DOHH2 (cell line): ENCODE measurements around the gene TLK1.

Experiments used
- H3F3A ChIP-seq: fragments of 200-600 bp; sonication (generic), shearing (Covaris generic); 2 replicates; pipeline ENCODE4 v1.6.0; 2016; ENCODE audit warnings: antibody characterized with exemption, mild to moderate bottlenecking; ENCODE audit not compliant: control insufficient read depth, insufficient read depth
- H3K27ac ChIP-seq: fragments of 200-600 bp; sonication (generic); 2 replicates; pipeline ENCODE4 v1.5.1; 2014; ENCODE audit warnings: low read depth, mild to moderate bottlenecking, low read length, moderate library complexity
- H3K27me3 ChIP-seq: fragments of 200-600 bp; sonication (generic); 2 replicates; pipeline ENCODE4 v1.6.1; 2014; ENCODE audit warnings: mild to moderate bottlenecking, low read length, mixed read lengths; ENCODE audit not compliant: control insufficient read depth
- H3K36me3 ChIP-seq: fragments of 200-600 bp; sonication (generic); 2 replicates; pipeline ENCODE4 v1.6.1; 2014; ENCODE audit warnings: mild to moderate bottlenecking, low read length, moderate library complexity, mixed read lengths; ENCODE audit not compliant: control insufficient read depth
- H3K4me1 ChIP-seq: fragments of 200-600 bp; sonication (generic); 2 replicates; pipeline ENCODE4 v1.6.1; 2014; ENCODE audit warnings: mild to moderate bottlenecking, low read length, mixed read lengths; ENCODE audit not compliant: control insufficient read depth
- H3K4me2 ChIP-seq: fragments of 200-600 bp; sonication (generic); 2 replicates; pipeline ENCODE4 v1.6.0; 2014; ENCODE audit warnings: mild to moderate bottlenecking, low read length, moderate library complexity
- H3K4me3 ChIP-seq: fragments of 200-600 bp; sonication (generic); 2 replicates; pipeline ENCODE4 v1.5.1; 2014; ENCODE audit warnings: mild to moderate bottlenecking, low read length, mixed read lengths
- H3K79me2 ChIP-seq: fragments of 200-600 bp; sonication (generic); 2 replicates; pipeline ENCODE4 v1.6.1; 2014; ENCODE audit warnings: mild to moderate bottlenecking, low read length, mixed read lengths; ENCODE audit not compliant: control insufficient read depth
- H3K9me2 ChIP-seq: fragments of 200-600 bp; sonication (generic); replicated peaks from 2 replicates; pipeline ENCODE4 v1.6.1; 2014; ENCODE audit warnings: mild to moderate bottlenecking, low read length, mixed read lengths; ENCODE audit not compliant: control insufficient read depth
- H3K9me3 ChIP-seq: fragments of 200-600 bp; sonication (generic); 2 replicates; pipeline ENCODE4 v1.6.1; 2014; ENCODE audit warnings: antibody characterized with exemption, low read length, mixed read lengths; ENCODE audit not compliant: control insufficient read depth, insufficient read depth
- H4K20me1 ChIP-seq: fragments of 200-600 bp; sonication (generic); 2 replicates; pipeline ENCODE4 v1.6.0; 2014; ENCODE audit warnings: low read depth, mild to moderate bottlenecking, antibody characterized with exemption, low read length, moderate library complexity; ENCODE audit not compliant: control insufficient read depth, insufficient read depth
- EZH2phosphoT487 ChIP-seq: fragments of 200-600 bp; sonication (generic); IDR thresholded peaks from 2 replicates; pipeline ENCODE4 v1.6.1; 2017; ENCODE audit warnings: borderline replicate concordance, mild to moderate bottlenecking, antibody characterized with exemption, low read length, moderate library complexity, mixed read lengths
- TF ChIP-seq, protein P1 (sequence below): fragments of 200-600 bp; sonication (generic); IDR thresholded peaks from one replicate; pipeline ENCODE4 v1.5.1; 2014; ENCODE audit warnings: antibody characterized with exemption, mild to moderate bottlenecking, low read depth, low read length; ENCODE audit not compliant: poor library complexity, severe bottlenecking

Gene TLK1

DNA sequence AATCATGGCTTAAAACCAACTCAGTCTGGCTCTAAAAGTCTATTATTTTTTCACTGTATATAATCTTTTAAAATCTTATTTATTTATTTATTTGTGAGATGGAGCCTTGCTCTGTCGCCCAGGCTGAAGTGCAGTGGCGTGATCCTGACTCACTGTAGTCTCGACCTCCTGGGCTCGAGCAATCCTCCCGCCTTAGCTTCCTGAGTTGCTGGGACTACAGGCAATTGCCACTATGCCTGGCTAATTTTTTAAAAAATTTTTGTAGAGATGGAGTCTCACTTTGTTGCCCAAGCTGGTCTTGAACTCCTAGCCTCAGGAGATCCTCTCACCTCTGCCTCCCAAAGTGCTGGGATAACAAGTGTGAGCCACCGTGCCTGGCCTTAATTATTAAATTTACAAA, 217.1 kb downstream of the TLK1 start:
- Histone ChIP-seq H3K4me2 (no peak overlapping the region), H3K27ac (no peak overlapping the region), H3K4me3 (no peak overlapping the region), H3K9me2 (no peaks in the 10 kb centered on the region), H3K79me2 (peaks cover 96% of the 10 kb centered on the region), H3K4me1 (peaks cover 25% of the 10 kb centered on the region), H3K27me3 (no peaks in the 10 kb centered on the region), H4K20me1 (peaks cover 27% of the 10 kb centered on the region), H3K9me3 (no peaks in the 10 kb centered on the region), H3F3A (no peaks in the 10 kb centered on the region), H3K36me3 (peaks cover 35% of the 10 kb centered on the region)
- TF ChIP-seq EZH2phosphoT487, result no peak
- TF ChIP-seq, protein P1, sequence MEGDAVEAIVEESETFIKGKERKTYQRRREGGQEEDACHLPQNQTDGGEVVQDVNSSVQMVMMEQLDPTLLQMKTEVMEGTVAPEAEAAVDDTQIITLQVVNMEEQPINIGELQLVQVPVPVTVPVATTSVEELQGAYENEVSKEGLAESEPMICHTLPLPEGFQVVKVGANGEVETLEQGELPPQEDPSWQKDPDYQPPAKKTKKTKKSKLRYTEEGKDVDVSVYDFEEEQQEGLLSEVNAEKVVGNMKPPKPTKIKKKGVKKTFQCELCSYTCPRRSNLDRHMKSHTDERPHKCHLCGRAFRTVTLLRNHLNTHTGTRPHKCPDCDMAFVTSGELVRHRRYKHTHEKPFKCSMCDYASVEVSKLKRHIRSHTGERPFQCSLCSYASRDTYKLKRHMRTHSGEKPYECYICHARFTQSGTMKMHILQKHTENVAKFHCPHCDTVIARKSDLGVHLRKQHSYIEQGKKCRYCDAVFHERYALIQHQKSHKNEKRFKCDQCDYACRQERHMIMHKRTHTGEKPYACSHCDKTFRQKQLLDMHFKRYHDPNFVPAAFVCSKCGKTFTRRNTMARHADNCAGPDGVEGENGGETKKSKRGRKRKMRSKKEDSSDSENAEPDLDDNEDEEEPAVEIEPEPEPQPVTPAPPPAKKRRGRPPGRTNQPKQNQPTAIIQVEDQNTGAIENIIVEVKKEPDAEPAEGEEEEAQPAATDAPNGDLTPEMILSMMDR, result no peak

GRCh38 chr2:170943041-170943440, 217.7 kb downstream of the TLK1 start:
- H3K4me3 ChIP-seq, result no peak overlapping the region
- H3K9me3 ChIP-seq, result no peaks in the 10 kb centered on the region
- H3K4me2 ChIP-seq, result no peak overlapping the region
- H3K79me2 ChIP-seq, result peaks cover 99% of the 10 kb centered on the region
- no peak overlapping the region for H3K27ac ChIP-seq
- H3K9me2 ChIP-seq, result no peaks in the 10 kb centered on the region
- TF ChIP-seq, protein P1, result no peak
- no peak for TF ChIP-seq EZH2phosphoT487
- no peaks in the 10 kb centered on the region for H3K27me3 ChIP-seq
- peaks cover 27% of the 10 kb centered on the region for H4K20me1 ChIP-seq
- no peaks in the 10 kb centered on the region for H3F3A ChIP-seq
- H3K4me1 ChIP-seq, result peaks cover 25% of the 10 kb centered on the region
- H3K36me3 ChIP-seq, result peaks cover 35% of the 10 kb centered on the region

DNA sequence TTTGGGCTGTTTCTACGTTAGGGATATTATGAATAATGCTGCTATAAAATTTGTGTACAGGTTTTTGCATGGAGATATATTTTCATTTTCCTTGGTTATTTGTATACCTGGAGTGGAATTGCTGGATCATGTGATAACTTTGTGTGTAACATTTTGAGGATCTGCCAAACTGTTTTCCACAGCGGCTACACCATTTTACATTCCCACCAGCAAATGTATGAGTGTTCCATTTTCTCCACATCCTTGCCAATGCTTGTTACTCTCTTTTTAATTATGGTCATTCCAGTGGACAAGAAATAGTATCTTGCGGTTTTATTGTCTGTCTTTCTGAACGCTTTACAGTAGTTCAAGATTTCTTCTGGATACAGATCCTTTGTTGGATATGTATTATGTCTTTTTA, 218.1 kb downstream of the TLK1 start:
- no peak overlapping the region for H3K27ac ChIP-seq
- H3K36me3 ChIP-seq, result peaks cover 39% of the 10 kb centered on the region
- peaks cover 100% of the 10 kb centered on the region for H3K79me2 ChIP-seq
- H3K27me3 ChIP-seq, result no peaks in the 10 kb centered on the region
- no peaks in the 10 kb centered on the region for H3F3A ChIP-seq
- H3K9me3 ChIP-seq, result no peaks in the 10 kb centered on the region
- peaks cover 27% of the 10 kb centered on the region for H4K20me1 ChIP-seq
- no peaks in the 10 kb centered on the region for H3K9me2 ChIP-seq
- no peak overlapping the region for H3K4me3 ChIP-seq
- TF ChIP-seq EZH2phosphoT487, result no peak
- TF ChIP-seq, protein P1, result no peak
- H3K4me2 ChIP-seq, result no peak overlapping the region
- H3K4me1 ChIP-seq, result peaks cover 25% of the 10 kb centered on the region
